Effector memory CD4-positive, alpha-beta T cell (primary cell): ENCODE data around the gene GTPBP4.
"Not testable (repeated sequence)": the region's sequence is repeated elsewhere in the genome, so short reads cannot be mapped to it uniquely, and the experiment has no call there.

Source experiments
- DNase-seq, 3 donors: peaks; one replicate each; pipeline ENCODE4 v3.0.0-alpha.2; 2020
- H3K27ac ChIP-seq: 2 replicates; pipeline ENCODE4 v1.7.0; 2013; ENCODE audit warnings: mild to moderate bottlenecking, low read length, moderate library complexity; ENCODE audit not compliant: insufficient read depth, poor library complexity, severe bottlenecking
- H3K27me3 ChIP-seq: replicated peaks from 2 replicates; pipeline ENCODE4 v1.7.0; 2013; ENCODE audit warnings: mild to moderate bottlenecking, low read length; ENCODE audit not compliant: insufficient read depth, control insufficient read depth, poor library complexity, severe bottlenecking
- H3K36me3 ChIP-seq: 2 replicates; pipeline ENCODE4 v1.7.0; 2013; ENCODE audit warnings: mild to moderate bottlenecking, low read length, moderate library complexity; ENCODE audit not compliant: control insufficient read depth, insufficient read depth
- H3K4me1 ChIP-seq: 2 replicates; pipeline ENCODE4 v1.7.0; 2013; ENCODE audit warnings: low read length, mild to moderate bottlenecking; ENCODE audit not compliant: control insufficient read depth, insufficient read depth, poor library complexity, severe bottlenecking
- H3K4me3 ChIP-seq: 2 replicates; pipeline ENCODE4 v1.7.0; 2013; ENCODE audit warnings: low read length, low read depth, mild to moderate bottlenecking; ENCODE audit not compliant: insufficient read depth, poor library complexity, severe bottlenecking
- H3K9me3 ChIP-seq: 2 replicates; pipeline ENCODE4 v1.7.0; 2013; ENCODE audit warnings: mild to moderate bottlenecking, low read length, moderate library complexity; ENCODE audit not compliant: control insufficient read depth

GTPBP4 gene

GRCh38 chr10:1003884-1004670, 15.8 kb downstream of the GTPBP4 start:
- no peak overlapping the region for H3K4me3 ChIP-seq
- H3K27me3 ChIP-seq: no peaks in the 10 kb centered on the region
- DNase-seq: no peak
- H3K4me1 ChIP-seq: no peaks in the 10 kb centered on the region
- peaks cover 98% of the 10 kb centered on the region for H3K36me3 ChIP-seq
- no peak overlapping the region for H3K27ac ChIP-seq
- no peaks in the 10 kb centered on the region for H3K9me3 ChIP-seq

GRCh38 chr10:1006573-1006972, 18.3 kb downstream of the GTPBP4 start:
- Histone ChIP-seq H3K27me3 (no peaks in the 10 kb centered on the region), H3K27ac (no peak overlapping the region), H3K9me3 (no peaks in the 10 kb centered on the region), H3K4me3 (no peak overlapping the region), H3K36me3 (peaks cover 97% of the 10 kb centered on the region), H3K4me1 (no peaks in the 10 kb centered on the region)
- no peak for DNase-seq

- Histone ChIP-seq H3K27me3 (no peaks in the 10 kb centered on the region), H3K4me1 (no peaks in the 10 kb centered on the region), H3K9me3 (no peaks in the 10 kb centered on the region), H3K4me3 (no peak overlapping the region), H3K27ac (no peak overlapping the region), H3K36me3 (peaks cover 97% of the 10 kb centered on the region)
- no peak for DNase-seq
These were observed 19.3 kb downstream of the GTPBP4 start for GRCh38 chr10:1007583-1007982.

DNA sequence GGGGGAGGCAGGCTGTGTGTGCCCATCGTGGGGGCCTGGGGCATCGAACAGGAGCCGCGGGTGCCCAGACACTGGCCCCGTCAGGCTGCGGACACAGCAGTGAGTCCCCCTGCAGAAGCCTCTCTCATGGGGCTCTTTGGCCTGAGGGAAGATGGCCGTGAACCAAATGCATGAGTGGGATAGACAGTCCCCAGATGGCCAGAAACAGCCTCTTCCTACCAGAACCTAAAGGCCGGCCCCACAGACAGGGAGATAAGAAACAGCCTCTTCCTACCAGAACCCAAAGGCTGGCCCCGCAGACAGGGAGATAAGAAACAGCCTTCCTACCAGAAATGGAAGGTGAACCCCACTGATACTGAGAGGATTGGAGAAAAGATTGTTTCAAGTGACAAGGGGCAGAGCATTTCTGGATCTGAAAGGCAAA, 20.8 kb downstream of the GTPBP4 start:
- H3K4me1 ChIP-seq: no peaks in the 10 kb centered on the region
- peaks cover 92% of the 10 kb centered on the region for H3K36me3 ChIP-seq
- no peak for DNase-seq
- no peaks in the 10 kb centered on the region for H3K9me3 ChIP-seq
- no peaks in the 10 kb centered on the region for H3K27me3 ChIP-seq
- no peak overlapping the region for H3K4me3 ChIP-seq
- H3K27ac ChIP-seq: no peak overlapping the region

DNA sequence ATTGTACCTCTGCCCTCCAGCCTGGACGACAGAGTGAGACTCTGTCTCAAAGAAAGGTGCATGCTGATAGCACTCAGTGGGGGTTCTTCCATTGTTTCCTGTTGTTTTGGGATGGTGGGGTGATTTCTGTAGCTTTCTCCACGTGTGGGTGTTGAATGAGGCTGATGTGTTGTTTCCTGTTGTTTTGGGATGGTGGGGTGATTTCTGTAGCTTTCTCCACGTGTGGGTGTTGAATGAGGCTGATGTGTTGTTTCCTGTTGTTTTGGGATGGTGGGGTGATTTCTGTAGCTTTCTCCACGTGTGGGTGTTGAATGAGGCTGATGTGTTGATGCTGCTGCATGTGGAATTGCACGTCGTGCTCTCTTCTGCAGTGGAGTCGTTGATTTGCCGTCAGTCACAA, 21.7 kb downstream of the GTPBP4 start:
- not testable (repeated sequence) for H3K27ac ChIP-seq

DNA sequence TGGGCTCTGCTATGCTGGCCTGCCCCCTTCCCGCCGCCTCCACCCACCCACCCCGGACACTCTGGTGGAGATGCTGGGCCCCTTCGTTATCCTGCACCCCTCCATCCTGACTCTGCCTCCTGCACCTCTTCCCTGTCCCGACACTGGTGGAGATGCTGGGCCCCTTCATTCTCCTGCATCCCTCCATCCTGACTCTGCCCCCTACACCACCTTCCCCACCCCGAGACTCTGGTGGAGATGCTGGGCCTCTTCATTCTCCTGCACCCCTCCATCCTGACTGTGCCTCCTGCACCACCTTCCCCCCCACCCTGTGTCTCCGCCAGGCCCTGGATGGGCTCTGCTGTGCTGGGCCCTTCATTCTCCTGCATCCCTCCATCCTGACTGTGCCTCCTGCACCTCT, 22.5 kb downstream of the GTPBP4 start:
- Histone ChIP-seq H3K27ac (no peak overlapping the region), H3K9me3 (no peaks in the 10 kb centered on the region), H3K4me3 (no peak overlapping the region), H3K27me3 (no peaks in the 10 kb centered on the region), H3K4me1 (no peaks in the 10 kb centered on the region), H3K36me3 (peaks cover 87% of the 10 kb centered on the region)
- DNase-seq: no peak

More for the DNA sequence above, 21.7 kb downstream of the GTPBP4 start:
- H3K9me3 ChIP-seq, H3K4me1 ChIP-seq, H3K27me3 ChIP-seq, DNase-seq, H3K4me3 ChIP-seq: not testable (repeated sequence)
- peaks cover 92% of the 10 kb centered on the region for H3K36me3 ChIP-seq

GRCh38 chr10:1011696-1012095, 23.5 kb downstream of the GTPBP4 start:
- Histone ChIP-seq H3K36me3 (peaks cover 87% of the 10 kb centered on the region), H3K27ac (no peak overlapping the region), H3K4me3 (no peak overlapping the region), H3K27me3 (no peaks in the 10 kb centered on the region), H3K9me3 (no peaks in the 10 kb centered on the region), H3K4me1 (no peaks in the 10 kb centered on the region)
- DNase-seq: no peak

- H3K36me3 ChIP-seq: peaks cover 71% of the 10 kb centered on the region
These were observed 27.5 kb downstream of the GTPBP4 start for GRCh38 chr10:1015688-1016087.

DNA sequence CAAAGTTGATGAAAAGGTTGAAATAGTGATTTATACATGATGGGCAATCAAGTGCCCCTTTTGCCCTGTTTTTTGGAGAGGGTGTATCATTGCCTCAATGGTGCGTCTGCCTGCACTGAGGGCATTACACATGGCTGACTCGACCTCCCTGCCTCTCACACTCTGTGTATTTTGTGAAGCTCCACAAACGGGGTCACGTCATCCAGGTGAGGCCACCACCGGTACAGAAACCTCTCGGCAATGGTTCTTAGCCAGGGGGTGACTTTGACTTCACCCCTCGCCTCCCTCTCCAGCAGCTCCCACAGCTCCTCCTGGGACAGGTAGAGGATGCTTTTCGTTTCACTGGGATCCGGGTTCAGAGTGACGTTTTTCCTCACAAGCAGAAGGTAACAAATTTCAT, 31.1 kb downstream of the GTPBP4 start:
- no peaks in the 10 kb centered on the region for H3K4me1 ChIP-seq
- H3K27ac ChIP-seq: no peak overlapping the region
- H3K36me3 ChIP-seq: peaks cover 39% of the 10 kb centered on the region
- H3K27me3 ChIP-seq: no peaks in the 10 kb centered on the region
- H3K9me3 ChIP-seq: no peaks in the 10 kb centered on the region
- DNase-seq: no peak
- no peak overlapping the region for H3K4me3 ChIP-seq

More at GRCh38 chr10:1015688-1016087, 27.5 kb downstream of the GTPBP4 start:
- H3K27ac ChIP-seq: no peak overlapping the region
- H3K4me1 ChIP-seq: no peaks in the 10 kb centered on the region
- no peak for DNase-seq
- H3K27me3 ChIP-seq: no peaks in the 10 kb centered on the region
- no peaks in the 10 kb centered on the region for H3K9me3 ChIP-seq
- no peak overlapping the region for H3K4me3 ChIP-seq

- Histone ChIP-seq H3K9me3 (no peaks in the 10 kb centered on the region), H3K4me3 (no peak overlapping the region), H3K27me3 (no peaks in the 10 kb centered on the region), H3K4me1 (no peaks in the 10 kb centered on the region), H3K36me3 (peaks cover 33% of the 10 kb centered on the region), H3K27ac (no peak overlapping the region)
- DNase-seq: no peak
These were observed 32.2 kb downstream of the GTPBP4 start for GRCh38 chr10:1020460-1020859.
